IPS DF 6.9 (cell line): ENCODE measurements around the gene ATP2C1.
"Not testable (repeated sequence)": the region's sequence is repeated elsewhere in the genome, so short reads cannot be mapped to it uniquely, and the experiment has no call there.

Experiments
- DNase-seq: peaks from one replicate; pipeline ENCODE4 v3.0.0-alpha.2; 2013; ENCODE audit warnings: low read depth, low spot score
- H3K27ac ChIP-seq: one replicate; pipeline ENCODE4 v1.5.1; 2013; ENCODE audit warnings: low read length, control low read depth
- H3K27me3 ChIP-seq: 2 replicates; pipeline ENCODE4 v1.6.1; 2013; ENCODE audit warnings: mild to moderate bottlenecking, low read length; ENCODE audit not compliant: control insufficient read depth, insufficient read depth
- H3K36me3 ChIP-seq: 2 replicates; pipeline ENCODE4 v1.6.1; 2013; ENCODE audit warnings: low read length; ENCODE audit not compliant: control insufficient read depth, insufficient read depth
- H3K4me1 ChIP-seq: 2 replicates; pipeline ENCODE4 v1.6.1; 2013; ENCODE audit warnings: low read length; ENCODE audit not compliant: control insufficient read depth, insufficient read depth
- H3K4me3 ChIP-seq: 2 replicates; pipeline ENCODE4 v1.5.1; 2013; ENCODE audit warnings: mild to moderate bottlenecking, low read length
- H3K9me3 ChIP-seq: 2 replicates; pipeline ENCODE4 v1.6.1; 2013; ENCODE audit warnings: low read length, inconsistent platforms; ENCODE audit not compliant: control insufficient read depth, insufficient read depth
- WGBS: extraction: QIAGEN DNeasy Blood & Tissue Kit; methylation state at CpG from one replicate; pipeline ENCODE4 v1.1.7; 2013; ENCODE audit warnings: mixed read lengths, missing lambda C conversion rate; ENCODE audit not compliant: insufficient read length, insufficient coverage; 5-methylcytosine and 5-hydroxymethylcytosine counted together

Gene ATP2C1

GRCh38 chr3:130960139-130960795 lies 66.4 kb downstream of the ATP2C1 start:
- H3K4me1 ChIP-seq, result no peaks in the 10 kb centered on the region
- WGBS, result no CpG with 5 or more reads among the region's 5 CpGs
- no peaks in the 10 kb centered on the region for H3K27me3 ChIP-seq
- H3K36me3 ChIP-seq, result no peaks in the 10 kb centered on the region
- H3K4me3 ChIP-seq, result no peak overlapping the region
- H3K9me3 ChIP-seq, result no peaks in the 10 kb centered on the region
- no peak overlapping the region for H3K27ac ChIP-seq
- no peak for DNase-seq

GRCh38 chr3:130961458-130961857 lies 67.6 kb downstream of the ATP2C1 start:
- H3K36me3 ChIP-seq, result no peaks in the 10 kb centered on the region
- no peak overlapping the region for H3K27ac ChIP-seq
- no peaks in the 10 kb centered on the region for H3K27me3 ChIP-seq
- no peaks in the 10 kb centered on the region for H3K4me1 ChIP-seq
- no peaks in the 10 kb centered on the region for H3K9me3 ChIP-seq
- no peak for DNase-seq
- H3K4me3 ChIP-seq, result no peak overlapping the region

GRCh38 chr3:130963444-130963843 lies 69.6 kb downstream of the ATP2C1 start:
- H3K27ac ChIP-seq, result no peak overlapping the region
- no peaks in the 10 kb centered on the region; the same call in 1 of the 2 replicates for H3K36me3 ChIP-seq
- no peak for DNase-seq

GRCh38 chr3:130963878-130964277 lies 70.0 kb downstream of the ATP2C1 start:
- WGBS, result no CpG with 5 or more reads among the region's 3 CpGs
- H3K4me1 ChIP-seq, result no peaks in the 10 kb centered on the region
- no peak for DNase-seq
- H3K36me3 ChIP-seq, result no peaks in the 10 kb centered on the region; the same call in 1 of the 2 replicates
- no peaks in the 10 kb centered on the region for H3K27me3 ChIP-seq
- no peaks in the 10 kb centered on the region for H3K9me3 ChIP-seq
- H3K4me3 ChIP-seq, result no peak overlapping the region
- H3K27ac ChIP-seq, result no peak overlapping the region

More at GRCh38 chr3:130963444-130963843, 69.6 kb downstream of the ATP2C1 start:
- Histone ChIP-seq H3K27me3 (no peaks in the 10 kb centered on the region), H3K4me1 (no peaks in the 10 kb centered on the region), H3K9me3 (no peaks in the 10 kb centered on the region), H3K4me3 (no peak overlapping the region)
- no CpG with 5 or more reads among the region's 2 CpGs for WGBS

- no CpG with 5 or more reads among the region's 2 CpGs for WGBS
- H3K36me3 ChIP-seq, result no peaks in the 10 kb centered on the region; the same call in 1 of the 2 replicates
Observed at GRCh38 chr3:130967281-130967680, 73.4 kb downstream of the ATP2C1 start.

DNA sequence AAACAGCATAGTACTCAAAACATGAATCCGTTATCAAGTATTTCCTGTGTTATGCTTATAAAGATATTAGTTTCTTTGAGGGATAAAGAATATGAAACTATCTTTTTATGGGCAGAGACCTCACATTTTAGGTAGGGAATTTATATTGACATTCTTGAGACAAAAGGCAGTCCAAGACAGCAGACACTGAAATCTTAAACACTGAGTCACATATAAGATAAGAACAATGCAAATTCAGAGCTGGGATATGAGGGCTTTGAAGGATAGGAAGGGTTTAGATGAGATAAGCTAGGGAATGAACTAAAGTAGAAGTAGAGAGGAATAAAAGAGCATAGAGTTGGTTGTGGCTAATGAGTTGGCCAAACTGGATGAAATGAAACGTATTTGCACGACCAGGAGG lies 74.3 kb downstream of the ATP2C1 start:
- Histone ChIP-seq H3K4me1 (no peaks in the 10 kb centered on the region), H3K27me3 (no peaks in the 10 kb centered on the region), H3K27ac (no peak overlapping the region), H3K4me3 (no peak overlapping the region), H3K9me3 (no peaks in the 10 kb centered on the region), H3K36me3 (no peaks in the 10 kb centered on the region; the same call in 1 of the 2 replicates)
- no CpG with 5 or more reads among the region's 3 CpGs for whole genome bisulfite sequencing
- DNase-seq, result no peak

More at GRCh38 chr3:130967281-130967680, 73.4 kb downstream of the ATP2C1 start:
- no peaks in the 10 kb centered on the region for H3K27me3 ChIP-seq
- no peaks in the 10 kb centered on the region for H3K9me3 ChIP-seq
- no peaks in the 10 kb centered on the region for H3K4me1 ChIP-seq
- H3K4me3 ChIP-seq, result no peak overlapping the region
- no peak for DNase-seq
- H3K27ac ChIP-seq, result no peak overlapping the region

DNA sequence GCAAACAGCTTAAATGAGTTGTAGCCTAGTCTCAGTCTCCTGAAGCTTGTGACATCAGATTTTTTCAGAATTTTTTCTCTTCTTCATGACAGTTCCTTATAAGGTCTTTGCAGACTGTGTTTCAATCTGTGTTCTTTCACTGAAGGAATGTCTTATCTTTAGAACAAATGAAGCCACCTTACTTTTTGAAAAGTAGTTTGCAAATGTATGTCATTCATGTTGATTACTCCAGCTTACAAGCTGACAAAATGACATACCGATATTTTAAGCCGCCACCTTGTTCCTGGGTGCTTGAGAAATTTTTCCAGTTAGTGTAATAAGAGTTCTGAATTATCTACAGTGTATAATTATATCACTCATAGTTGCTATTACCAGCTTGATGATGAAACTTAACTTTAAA lies 75.7 kb downstream of the ATP2C1 start:
- Histone ChIP-seq H3K36me3 (no peaks in the 10 kb centered on the region; the same call in 1 of the 2 replicates), H3K27me3 (no peaks in the 10 kb centered on the region), H3K9me3 (no peaks in the 10 kb centered on the region), H3K27ac (no peak overlapping the region), H3K4me3 (no peak overlapping the region), H3K4me1 (no peaks in the 10 kb centered on the region)
- WGBS, result no CpG with 5 or more reads among the region's 2 CpGs
- no peak for DNase-seq

GRCh38 chr3:130971208-130971607 lies 77.3 kb downstream of the ATP2C1 start:
- DNase-seq, result no peak
- Histone ChIP-seq H3K27ac (no peak overlapping the region), H3K36me3 (no peaks in the 10 kb centered on the region; the same call in 1 of the 2 replicates)

GRCh38 chr3:130972592-130972991 lies 78.7 kb downstream of the ATP2C1 start:
- not testable (repeated sequence) for H3K4me1 ChIP-seq, H3K9me3 ChIP-seq, H3K36me3 ChIP-seq, DNase-seq, H3K27ac ChIP-seq, H3K27me3 ChIP-seq, H3K4me3 ChIP-seq
- WGBS, result no CpG with 5 or more reads among the region's 2 CpGs

More at GRCh38 chr3:130971208-130971607, 77.3 kb downstream of the ATP2C1 start:
- H3K4me3 ChIP-seq, result no peak overlapping the region
- H3K27me3 ChIP-seq, result no peaks in the 10 kb centered on the region; the same call in 1 of the 2 replicates
- no peaks in the 10 kb centered on the region for H3K9me3 ChIP-seq
- H3K4me1 ChIP-seq, result no peaks in the 10 kb centered on the region

GRCh38 chr3:130973406-130973805 lies 79.5 kb downstream of the ATP2C1 start:
- Histone ChIP-seq H3K27ac (no peak overlapping the region), H3K36me3 (no peaks in the 10 kb centered on the region), H3K9me3 (no peaks in the 10 kb centered on the region), H3K27me3 (no peaks in the 10 kb centered on the region; the same call in 1 of the 2 replicates), H3K4me1 (no peaks in the 10 kb centered on the region), H3K4me3 (no peak overlapping the region)
- WGBS, result no CpG with 5 or more reads among the region's 5 CpGs
- no peak for DNase-seq

GRCh38 chr3:130974201-130974600 lies 80.3 kb downstream of the ATP2C1 start:
- no CpG with 5 or more reads among the region's 2 CpGs for WGBS
- Histone ChIP-seq H3K9me3 (no peaks in the 10 kb centered on the region), H3K36me3 (no peaks in the 10 kb centered on the region), H3K4me1 (no peaks in the 10 kb centered on the region), H3K27ac (no peak overlapping the region), H3K27me3 (no peaks in the 10 kb centered on the region; the same call in 1 of the 2 replicates), H3K4me3 (no peak overlapping the region)
- no peak for DNase-seq
